Jurkat, Clone E6-1 (cell line): ENCODE measurements around the gene UPF2.
"Not testable (repeated sequence)": the region's sequence is repeated elsewhere in the genome, so short reads cannot be mapped to it uniquely, and the experiment has no call there.

Source experiments
- DNase-seq: peaks from one replicate; pipeline ENCODE4 v3.0.0-alpha.2; 2011; ENCODE audit warnings: low read depth, low spot score
- H3K4me3 ChIP-seq: 2 replicates; pipeline ENCODE4 v1.5.1; 2011; ENCODE audit warnings: mild to moderate bottlenecking, low read length, control low read depth, moderate library complexity

The UPF2 gene

GRCh38 chr10:11891776-11892486, 150.7 kb downstream of the UPF2 start:
- no peak for DNase-seq

GRCh38 chr10:11889263-11889662, 153.3 kb downstream of the UPF2 start:
- not testable (repeated sequence) for DNase-seq, H3K4me3 ChIP-seq

More at GRCh38 chr10:11891776-11892486, 150.7 kb downstream of the UPF2 start:
- H3K4me3 ChIP-seq, result no peak overlapping the region

- H3K4me3 ChIP-seq, result no peak overlapping the region
- DNase-seq, result no peak
Measured at GRCh38 chr10:11887381-11888227, 155.0 kb downstream of the UPF2 start.

- DNase-seq, result no peak
- no peak overlapping the region for H3K4me3 ChIP-seq
Measured at GRCh38 chr10:11886851-11887250, 155.8 kb downstream of the UPF2 start.

GRCh38 chr10:11886138-11886474, 156.5 kb downstream of the UPF2 start:
- no peak overlapping the region for H3K4me3 ChIP-seq
- DNase-seq, result no peak

- no peak overlapping the region for H3K4me3 ChIP-seq
- no peak for DNase-seq
Measured at GRCh38 chr10:11885437-11886137, 157.0 kb downstream of the UPF2 start.

GRCh38 chr10:11884706-11885423, 157.7 kb downstream of the UPF2 start:
- no peak for DNase-seq
- no peak overlapping the region for H3K4me3 ChIP-seq

GRCh38 chr10:11882646-11883375, 159.8 kb downstream of the UPF2 start:
- DNase-seq, result no peak
- H3K4me3 ChIP-seq, result no peak overlapping the region

GRCh38 chr10:11881477-11882417, 160.9 kb downstream of the UPF2 start:
- H3K4me3 ChIP-seq, result no peak overlapping the region
- no peak for DNase-seq

- DNase-seq, result no peak
- no peak overlapping the region for H3K4me3 ChIP-seq
Measured at GRCh38 chr10:11881030-11881476, 161.6 kb downstream of the UPF2 start.

- no peak overlapping the region for H3K4me3 ChIP-seq
- no peak for DNase-seq
Measured at GRCh38 chr10:11880151-11881029, 162.2 kb downstream of the UPF2 start.

- no peak for DNase-seq
- H3K4me3 ChIP-seq, result no peak overlapping the region
Measured at GRCh38 chr10:11879387-11880094, 163.1 kb downstream of the UPF2 start.

- H3K4me3 ChIP-seq, result no peak overlapping the region
- DNase-seq, result no peak
Measured at GRCh38 chr10:11878776-11879175, 163.8 kb downstream of the UPF2 start.

- no peak overlapping the region for H3K4me3 ChIP-seq
- no peak for DNase-seq
Measured at GRCh38 chr10:11877591-11877905, 165.1 kb downstream of the UPF2 start.

GRCh38 chr10:11876805-11877590, 165.6 kb downstream of the UPF2 start:
- no peak for DNase-seq
- no peak overlapping the region for H3K4me3 ChIP-seq

GRCh38 chr10:11876324-11876723, 166.3 kb downstream of the UPF2 start:
- H3K4me3 ChIP-seq, result no peak overlapping the region
- no peak for DNase-seq
